Ovary (tissue), 9 donors: ENCODE measurements around the gene NKAIN2. TPM values are rescaled to one million over a fixed set of nuclear protein-coding genes. Genes with fewer than 3 reads are reported as not detected.
"Not testable (repeated sequence)": the region's sequence is repeated elsewhere in the genome, so short reads cannot be mapped to it uniquely, and the experiment has no call there.

Experiments used
- DNase-seq, 5 donors: peaks; one replicate each; pipeline ENCODE4 v3.0.0-alpha.2; 2019 to 2020
- H3K27ac ChIP-seq, 2 donors: fragments of 200-600 bp; one replicate each; pipeline versions ENCODE4 v1.5.1 to v1.8.0; 2019 to 2022
- H3K27me3 ChIP-seq: fragments of 200-600 bp; one replicate; pipeline ENCODE4 v1.8.0; 2022
- H3K36me3 ChIP-seq: fragments of 200-600 bp; sonication (generic); one replicate; pipeline ENCODE4 v1.5.1; 2019
- H3K4me1 ChIP-seq: one replicate; pipeline ENCODE4 v1.8.1; 2013; ENCODE audit warnings: mild to moderate bottlenecking, moderate library complexity; ENCODE audit not compliant: insufficient read depth
- H3K4me3 ChIP-seq: fragments of 200-600 bp; sonication (generic); one replicate; pipeline ENCODE4 v1.5.1; 2017
- H3K9me3 ChIP-seq, 2 donors: fragments of 200-600 bp in 1 of 2; sonication (generic) in 1 of 2; one replicate each; pipeline versions ENCODE4 v1.5.1 to v1.8.1; 2013 to 2019; ENCODE audit warnings: mild to moderate bottlenecking in 1 of 2, moderate library complexity in 1 of 2
- EP300 ChIP-seq: sonication (generic); formaldehyde crosslinking; IDR thresholded peaks from one replicate; pipeline ENCODE4 v1.6.1; 2017; ENCODE audit warnings: antibody characterized with exemption
- POLR2A ChIP-seq: fragments of 450-650 bp; IDR thresholded peaks from one replicate; pipeline ENCODE4 v1.6.1; 2017; ENCODE audit warnings: antibody characterized with exemption, mild to moderate bottlenecking, moderate library complexity
- WGBS, 3 donors: extraction: QIAGEN DNeasy Blood & Tissue Kit in 1 of 3; methylation state at CpG; one replicate each; pipeline versions ENCODE4 v1.1.5 to v1.1.7; 2013 to 2017; 5-methylcytosine and 5-hydroxymethylcytosine counted together
- intact Hi-C, 4 donors: fragments of 100-400 bp; cut with DNase I; formaldehyde crosslinking; loops; one replicate each; pipeline versions ENCODE4 v1.11.0 to v1.15.1; 2022 to 2023
- polyA plus RNA-seq, 2 donors: library from polyadenylated mRNA; stranded (reverse); fragments of 200-250 nt in 1 of 2; fragments of 350-450 nt in 1 of 2; fragmentation: Illumina TruSeq in 1 of 2; extraction: RNeasy Lipid Tissue Mini Kit (QIAGEN cat#74804) in 1 of 2; gene quantifications; one replicate each; pipeline ENCODE4 v1.2.3, GENCODE V29; 2013 to 2014
- total RNA-seq, 7 donors: library from RNA; depleted of rRNA in 2 of 7; stranded (reverse); fragments of >200 nt in 2 of 7; fragmentation: NEBNext Ultra II Directional in 3 of 7; extraction: Animal tissue kit (Norgen Biotek cat#: 25700) in 3 of 7; gene quantifications; one replicate each; pipeline versions ENCODE4 v1.1.0 to v1.2.4, GENCODE V29; 2016 to 2023
- TF ChIP-seq, protein P1 (sequence below), 3 donors: fragments of 450-650 bp in 2 of 3; fragments of 200-600 bp in 1 of 3; IDR thresholded peaks; one replicate each; pipeline versions ENCODE4 v1.5.1 to v1.8.0; 2016 to 2022; ENCODE audit warnings: antibody characterized with exemption in 3 of 3, mild to moderate bottlenecking in 1 of 3
- donor health status: DM: no; HTN: no; CAD: no; lungs with moderate emphysema.
- donor health status: DM: no; HTN: no; CAD: no.
- donor health status: Bipolar disorder and iron deficiency.
- donor health status: DM: yes; HTN: yes; CAD: no.
- donor health status: DM: no; HTN: no; CAD: no.
- donor health status: DM: yes; HTN: yes; CAD: no.

The NKAIN2 gene
- total and polyA plus RNA-seq, 9 donors, result 0.13 to 1.0 (median 0.40) TPM; not detected in 4

GRCh38 chr6:124714728-124715127 lies 911.1 kb downstream of the NKAIN2 start:
- no peak for DNase-seq
- intact Hi-C loops, result no loop called here
- TF ChIP-seq POLR2A, result no peak
- no peak for TF ChIP-seq EP300
- TF ChIP-seq, protein P1, sequence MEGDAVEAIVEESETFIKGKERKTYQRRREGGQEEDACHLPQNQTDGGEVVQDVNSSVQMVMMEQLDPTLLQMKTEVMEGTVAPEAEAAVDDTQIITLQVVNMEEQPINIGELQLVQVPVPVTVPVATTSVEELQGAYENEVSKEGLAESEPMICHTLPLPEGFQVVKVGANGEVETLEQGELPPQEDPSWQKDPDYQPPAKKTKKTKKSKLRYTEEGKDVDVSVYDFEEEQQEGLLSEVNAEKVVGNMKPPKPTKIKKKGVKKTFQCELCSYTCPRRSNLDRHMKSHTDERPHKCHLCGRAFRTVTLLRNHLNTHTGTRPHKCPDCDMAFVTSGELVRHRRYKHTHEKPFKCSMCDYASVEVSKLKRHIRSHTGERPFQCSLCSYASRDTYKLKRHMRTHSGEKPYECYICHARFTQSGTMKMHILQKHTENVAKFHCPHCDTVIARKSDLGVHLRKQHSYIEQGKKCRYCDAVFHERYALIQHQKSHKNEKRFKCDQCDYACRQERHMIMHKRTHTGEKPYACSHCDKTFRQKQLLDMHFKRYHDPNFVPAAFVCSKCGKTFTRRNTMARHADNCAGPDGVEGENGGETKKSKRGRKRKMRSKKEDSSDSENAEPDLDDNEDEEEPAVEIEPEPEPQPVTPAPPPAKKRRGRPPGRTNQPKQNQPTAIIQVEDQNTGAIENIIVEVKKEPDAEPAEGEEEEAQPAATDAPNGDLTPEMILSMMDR (IDR thresholded peaks at IDR 0.05), result no peak
- Histone ChIP-seq H3K9me3 (no peaks in the 10 kb centered on the region), H3K27me3 (no peaks in the 10 kb centered on the region), H3K4me3 (no peak overlapping the region), H3K36me3 (no peaks in the 10 kb centered on the region), H3K27ac (no peak overlapping the region), H3K4me1 (no peaks in the 10 kb centered on the region)
- 31 to 43% (median 40%) methylated on average over 2 of the region's 2 CpGs for WGBS, 3 donors

- Histone ChIP-seq H3K27me3 (no peaks in the 10 kb centered on the region), H3K4me1 (no peaks in the 10 kb centered on the region), H3K27ac (no peak overlapping the region), H3K9me3 (no peaks in the 10 kb centered on the region), H3K4me3 (no peak overlapping the region), H3K36me3 (no peaks in the 10 kb centered on the region)
- intact Hi-C loops, result no loop called here
- DNase-seq, result no peak
- no peak for TF ChIP-seq EP300
- no peak for TF ChIP-seq POLR2A
- TF ChIP-seq, protein P1 (IDR thresholded peaks at IDR 0.05), result no peak
These were observed 916.2 kb downstream of the NKAIN2 start for GRCh38 chr6:124719913-124720312.

GRCh38 chr6:124721331-124721730 lies 917.7 kb downstream of the NKAIN2 start:
- no peaks in the 10 kb centered on the region for H3K4me1 ChIP-seq
- no peak for TF ChIP-seq EP300
- no peak for TF ChIP-seq POLR2A
- H3K27ac ChIP-seq, result no peak overlapping the region
- no peak overlapping the region for H3K4me3 ChIP-seq
- no peak for DNase-seq
- no peaks in the 10 kb centered on the region for H3K9me3 ChIP-seq
- 75 to 92% (median 90%) methylated on average over 5 to 11 of the region's 11 CpGs for WGBS, 3 donors
- no peaks in the 10 kb centered on the region for H3K27me3 ChIP-seq
- intact Hi-C loops, result no loop called here
- no peaks in the 10 kb centered on the region for H3K36me3 ChIP-seq

GRCh38 chr6:124722141-124722878 lies 918.6 kb downstream of the NKAIN2 start:
- 52 to 67% (median 61%) methylated on average over 3 of the region's 3 CpGs for WGBS, 3 donors
- Histone ChIP-seq H3K36me3 (no peaks in the 10 kb centered on the region), H3K9me3 (no peaks in the 10 kb centered on the region), H3K27ac (no peak overlapping the region), H3K4me3 (no peak overlapping the region), H3K27me3 (no peaks in the 10 kb centered on the region), H3K4me1 (no peaks in the 10 kb centered on the region)
- no peak for TF ChIP-seq POLR2A
- TF ChIP-seq EP300, result no peak
- TF ChIP-seq, protein P1 (IDR thresholded peaks at IDR 0.05), result no peak
- DNase-seq, result no peak
- intact Hi-C loops, result no loop called here

GRCh38 chr6:124723671-124724070 lies 920.0 kb downstream of the NKAIN2 start:
- Histone ChIP-seq H3K27ac (no peak overlapping the region), H3K36me3 (no peaks in the 10 kb centered on the region), H3K9me3 (no peaks in the 10 kb centered on the region), H3K4me1 (no peaks in the 10 kb centered on the region), H3K27me3 (no peaks in the 10 kb centered on the region), H3K4me3 (no peak overlapping the region)
- DNase-seq, result no peak
- intact Hi-C loops, result no loop called here
- TF ChIP-seq, protein P1 (IDR thresholded peaks at IDR 0.05), result no peak
- no peak for TF ChIP-seq EP300
- TF ChIP-seq POLR2A, result no peak

DNA sequence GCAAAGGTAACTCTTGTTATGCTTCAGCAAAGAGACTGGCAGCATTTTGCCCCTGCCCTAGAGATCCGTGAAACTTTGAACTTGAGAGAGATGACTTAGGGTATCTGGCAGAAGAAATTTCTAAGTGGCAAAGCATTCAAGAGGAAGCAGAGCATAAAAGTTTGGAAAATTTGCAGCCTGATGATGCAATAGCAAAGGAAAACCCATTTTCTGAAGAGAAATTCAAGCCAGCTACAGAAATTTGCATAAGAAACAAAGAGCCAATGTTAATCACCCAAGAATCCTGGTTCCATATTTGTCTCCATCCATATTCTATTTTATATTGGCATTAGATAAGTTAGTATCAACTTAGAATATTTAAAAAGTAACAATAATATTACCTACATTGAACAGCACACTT lies 934.1 kb downstream of the NKAIN2 start:
- H3K27me3 ChIP-seq, H3K36me3 ChIP-seq, H3K27ac ChIP-seq, H3K4me3 ChIP-seq, intact Hi-C loops, H3K9me3 ChIP-seq, H3K4me1 ChIP-seq, DNase-seq: not testable (repeated sequence)
- WGBS, 3 donors, result 90 to 94% (median 92%) methylated on average over 1 of the region's 1 CpG
